WTC11 (cell line): ENCODE measurements around the gene EIF2B5. TPM values are rescaled to one million over a fixed set of nuclear protein-coding genes. Genes with fewer than 3 reads are reported as not detected.

Experiments
- ATAC-seq: fragments of 200-7000 bp; cut with Tn5 transposase; 2 replicates; pipeline ENCODE4 v1.10.0; 2021; ENCODE audit warnings: mild to moderate bottlenecking, moderate library complexity
- CTCF ChIA-PET: fragments of 300-600 bp; sonication (Branson Sonifier 250); formaldehyde crosslinking; loops from one replicate; lab custom pipeline; 2021; ENCODE audit warnings: antibody characterized with exemption; lab: Charles Lee
- POLR2A ChIA-PET: fragments of 350-600 bp; sonication (Branson Sonifier 250); formaldehyde crosslinking; loops from one replicate; lab custom pipeline; 2021; ENCODE audit warnings: antibody characterized with exemption; lab: Charles Lee
- DNase-seq: peaks from one replicate; pipeline ENCODE4 v3.0.0; 2021; ENCODE audit warnings: low spot score
- H3K27ac Mint-ChIP-seq: 2 replicates; pipeline ENCODE4 v1.8.0; 2021; ENCODE audit warnings: mixed read lengths
- H3K27me3 Mint-ChIP-seq: 2 replicates; pipeline ENCODE4 v1.8.0; 2021; ENCODE audit warnings: low read depth, mild to moderate bottlenecking, moderate library complexity, mixed read lengths
- H3K36me3 Mint-ChIP-seq: 2 replicates; pipeline ENCODE4 v1.8.0; 2021; ENCODE audit warnings: mixed read lengths
- H3K4me1 Mint-ChIP-seq: 2 replicates; pipeline ENCODE4 v1.8.0; 2022; ENCODE audit warnings: mixed read lengths
- H3K4me3 Mint-ChIP-seq: 2 replicates; pipeline ENCODE4 v1.8.0; 2021; ENCODE audit warnings: mild to moderate bottlenecking, moderate library complexity, mixed read lengths
- H3K9me3 Mint-ChIP-seq: 2 replicates; pipeline ENCODE4 v1.8.0; 2021; ENCODE audit warnings: mixed read lengths
- FOXP1 ChIP-seq: sonication (generic); formaldehyde crosslinking; IDR thresholded peaks from 2 replicates; pipeline ENCODE4 v1.8.0; 2022; ENCODE audit warnings: missing genetic modification reagents, mild to moderate bottlenecking, moderate library complexity, borderline replicate concordance
- GABPB1 ChIP-seq: sonication (generic); formaldehyde crosslinking; IDR thresholded peaks from 2 replicates; pipeline ENCODE4 v1.8.1; 2023; ENCODE audit warnings: mild to moderate bottlenecking, missing genetic modification reagents
- HMGA2 ChIP-seq: fragments of 250-450 bp; sonication (Bioruptor Pico); IDR thresholded peaks from 2 replicates; pipeline ENCODE4 v1.4.0; 2021; ENCODE audit warnings: mild to moderate bottlenecking, moderate library complexity
- JAZF1 ChIP-seq: fragments of 250-450 bp; sonication (Bioruptor Pico); IDR thresholded peaks from 2 replicates; pipeline ENCODE4 v1.9.0; 2021; ENCODE audit warnings: moderate library complexity, mild to moderate bottlenecking, inconsistent platforms
- JUN ChIP-seq: sonication (generic); formaldehyde crosslinking; IDR thresholded peaks from 2 replicates; pipeline ENCODE4 v1.8.0; 2023; ENCODE audit warnings: mild to moderate bottlenecking, missing genetic modification reagents
- MXD4 ChIP-seq: fragments of 250-450 bp; sonication (Bioruptor Pico); IDR thresholded peaks from 2 replicates; pipeline ENCODE4 v1.8.0; 2021; ENCODE audit warnings: mild to moderate bottlenecking, moderate library complexity, borderline replicate concordance
- RORB ChIP-seq: fragments of 250-450 bp; sonication (Bioruptor Pico); IDR thresholded peaks from 2 replicates; pipeline ENCODE4 v1.9.0; 2021; ENCODE audit warnings: mild to moderate bottlenecking
- SOX15 ChIP-seq: fragments of 250-450 bp; sonication (Bioruptor Pico); IDR thresholded peaks from 2 replicates; pipeline ENCODE4 v1.9.0; 2021; ENCODE audit warnings: mild to moderate bottlenecking
- TEAD1 ChIP-seq: sonication (generic); formaldehyde crosslinking; IDR thresholded peaks from 2 replicates; pipeline ENCODE4 v1.8.0; 2022; ENCODE audit warnings: mild to moderate bottlenecking, missing genetic modification reagents
- TP53 ChIP-seq: sonication (generic); formaldehyde crosslinking; IDR thresholded peaks from 2 replicates; pipeline ENCODE4 v1.8.1; 2023; ENCODE audit warnings: mild to moderate bottlenecking, missing genetic modification reagents
- ZBTB21 ChIP-seq: sonication (generic); formaldehyde crosslinking; IDR thresholded peaks from 2 replicates; pipeline ENCODE4 v1.8.1; 2023; ENCODE audit warnings: mild to moderate bottlenecking, missing genetic modification reagents, borderline replicate concordance
- total RNA-seq: library from RNA; stranded (reverse); gene quantifications from 3 replicates; pipeline ENCODE4 v1.2.3, GENCODE V29; 2021
- TF ChIP-seq, protein P1 (sequence below): sonication (generic); formaldehyde crosslinking; IDR thresholded peaks from 2 replicates; pipeline ENCODE4 v1.8.1; 2023; ENCODE audit warnings: mild to moderate bottlenecking, moderate library complexity, missing genetic modification reagents
- TF ChIP-seq, protein P2 (sequence below): sonication (generic); formaldehyde crosslinking; IDR thresholded peaks from 2 replicates; pipeline ENCODE4 v1.8.0; 2022; ENCODE audit warnings: mild to moderate bottlenecking, missing genetic modification reagents
- TF ChIP-seq, protein P3 (sequence below): sonication (generic); formaldehyde crosslinking; IDR thresholded peaks from 2 replicates; pipeline ENCODE4 v1.8.1; 2023; ENCODE audit warnings: mild to moderate bottlenecking, missing genetic modification reagents
- TF ChIP-seq, protein P4 (sequence below): sonication (generic); formaldehyde crosslinking; IDR thresholded peaks from 2 replicates; pipeline ENCODE4 v1.8.1; 2023; ENCODE audit warnings: mild to moderate bottlenecking, missing genetic modification reagents, moderate library complexity
- TF ChIP-seq, protein P5 (sequence below): sonication (generic); formaldehyde crosslinking; IDR thresholded peaks from 2 replicates; pipeline ENCODE4 v1.8.0; 2022; ENCODE audit warnings: missing genetic modification reagents
- TF ChIP-seq, protein P6 (sequence below): sonication (generic); formaldehyde crosslinking; IDR thresholded peaks from 2 replicates; pipeline ENCODE4 v1.8.1; 2022; ENCODE audit warnings: mild to moderate bottlenecking, missing genetic modification reagents, moderate library complexity, borderline replicate concordance

Gene EIF2B5
- total RNA-seq, 1 experiment from 2014 or later = 42.3 TPM

DNA sequence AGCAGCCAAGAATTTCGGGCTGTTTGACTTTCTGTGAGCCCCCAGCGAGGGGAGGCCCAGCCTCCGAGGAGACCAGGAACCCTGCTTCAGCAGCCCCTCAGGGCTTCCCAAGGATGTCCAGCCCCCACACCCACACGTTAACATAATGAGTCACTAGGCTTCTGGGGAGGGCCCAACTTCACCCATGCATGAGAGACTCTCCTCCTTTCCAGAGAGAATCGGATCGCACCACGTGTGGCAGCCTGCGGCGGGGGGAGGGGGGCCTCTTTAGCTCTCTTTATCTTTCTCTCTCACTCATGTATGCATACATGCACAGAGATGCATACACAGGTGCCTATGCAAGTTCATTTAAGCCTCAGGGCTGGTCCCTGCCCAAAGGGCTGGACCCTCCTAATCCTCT is 36.4 kb downstream of the EIF2B5 start:
- H3K4me3 Mint-ChIP-seq = no peak overlapping the region
- no peaks in the 10 kb centered on the region for H3K9me3 Mint-ChIP-seq
- ATAC-seq = no peak
- H3K27me3 Mint-ChIP-seq = no peaks in the 10 kb centered on the region
- TF ChIP-seq, protein P1, sequence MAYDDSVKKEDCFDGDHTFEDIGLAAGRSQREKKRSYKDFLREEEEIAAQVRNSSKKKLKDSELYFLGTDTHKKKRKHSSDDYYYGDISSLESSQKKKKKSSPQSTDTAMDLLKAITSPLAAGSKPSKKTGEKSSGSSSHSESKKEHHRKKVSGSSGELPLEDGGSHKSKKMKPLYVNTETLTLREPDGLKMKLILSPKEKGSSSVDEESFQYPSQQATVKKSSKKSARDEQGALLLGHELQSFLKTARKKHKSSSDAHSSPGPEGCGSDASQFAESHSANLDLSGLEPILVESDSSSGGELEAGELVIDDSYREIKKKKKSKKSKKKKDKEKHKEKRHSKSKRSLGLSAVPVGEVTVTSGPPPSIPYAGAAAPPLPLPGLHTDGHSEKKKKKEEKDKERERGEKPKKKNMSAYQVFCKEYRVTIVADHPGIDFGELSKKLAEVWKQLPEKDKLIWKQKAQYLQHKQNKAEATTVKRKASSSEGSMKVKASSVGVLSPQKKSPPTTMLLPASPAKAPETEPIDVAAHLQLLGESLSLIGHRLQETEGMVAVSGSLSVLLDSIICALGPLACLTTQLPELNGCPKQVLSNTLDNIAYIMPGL = no peak
- TF ChIP-seq JUN (CRISPR knock-in tag) (no peak), HMGA2 (no peak), FOXP1 (CRISPR knock-in tag) (no peak), MXD4 (no peak), TEAD1 (CRISPR knock-in tag) (no peak), RORB (no peak), GABPB1 (CRISPR knock-in tag) (no peak), JAZF1 (CRISPR knock-in tag) (no peak), SOX15 (no peak), ZBTB21 (CRISPR knock-in tag) (no peak), TP53 (CRISPR knock-in tag) (no peak)
- TF ChIP-seq, protein P2, sequence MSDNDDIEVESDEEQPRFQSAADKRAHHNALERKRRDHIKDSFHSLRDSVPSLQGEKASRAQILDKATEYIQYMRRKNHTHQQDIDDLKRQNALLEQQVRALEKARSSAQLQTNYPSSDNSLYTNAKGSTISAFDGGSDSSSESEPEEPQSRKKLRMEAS (CRISPR knock-in tag) = no peak
- TF ChIP-seq, protein P3, sequence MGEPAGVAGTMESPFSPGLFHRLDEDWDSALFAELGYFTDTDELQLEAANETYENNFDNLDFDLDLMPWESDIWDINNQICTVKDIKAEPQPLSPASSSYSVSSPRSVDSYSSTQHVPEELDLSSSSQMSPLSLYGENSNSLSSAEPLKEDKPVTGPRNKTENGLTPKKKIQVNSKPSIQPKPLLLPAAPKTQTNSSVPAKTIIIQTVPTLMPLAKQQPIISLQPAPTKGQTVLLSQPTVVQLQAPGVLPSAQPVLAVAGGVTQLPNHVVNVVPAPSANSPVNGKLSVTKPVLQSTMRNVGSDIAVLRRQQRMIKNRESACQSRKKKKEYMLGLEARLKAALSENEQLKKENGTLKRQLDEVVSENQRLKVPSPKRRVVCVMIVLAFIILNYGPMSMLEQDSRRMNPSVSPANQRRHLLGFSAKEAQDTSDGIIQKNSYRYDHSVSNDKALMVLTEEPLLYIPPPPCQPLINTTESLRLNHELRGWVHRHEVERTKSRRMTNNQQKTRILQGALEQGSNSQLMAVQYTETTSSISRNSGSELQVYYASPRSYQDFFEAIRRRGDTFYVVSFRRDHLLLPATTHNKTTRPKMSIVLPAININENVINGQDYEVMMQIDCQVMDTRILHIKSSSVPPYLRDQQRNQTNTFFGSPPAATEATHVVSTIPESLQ (CRISPR knock-in tag) = no peak
- TF ChIP-seq, protein P4, sequence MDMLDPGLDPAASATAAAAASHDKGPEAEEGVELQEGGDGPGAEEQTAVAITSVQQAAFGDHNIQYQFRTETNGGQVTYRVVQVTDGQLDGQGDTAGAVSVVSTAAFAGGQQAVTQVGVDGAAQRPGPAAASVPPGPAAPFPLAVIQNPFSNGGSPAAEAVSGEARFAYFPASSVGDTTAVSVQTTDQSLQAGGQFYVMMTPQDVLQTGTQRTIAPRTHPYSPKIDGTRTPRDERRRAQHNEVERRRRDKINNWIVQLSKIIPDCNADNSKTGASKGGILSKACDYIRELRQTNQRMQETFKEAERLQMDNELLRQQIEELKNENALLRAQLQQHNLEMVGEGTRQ (CRISPR knock-in tag) = no peak
- TF ChIP-seq, protein P5, sequence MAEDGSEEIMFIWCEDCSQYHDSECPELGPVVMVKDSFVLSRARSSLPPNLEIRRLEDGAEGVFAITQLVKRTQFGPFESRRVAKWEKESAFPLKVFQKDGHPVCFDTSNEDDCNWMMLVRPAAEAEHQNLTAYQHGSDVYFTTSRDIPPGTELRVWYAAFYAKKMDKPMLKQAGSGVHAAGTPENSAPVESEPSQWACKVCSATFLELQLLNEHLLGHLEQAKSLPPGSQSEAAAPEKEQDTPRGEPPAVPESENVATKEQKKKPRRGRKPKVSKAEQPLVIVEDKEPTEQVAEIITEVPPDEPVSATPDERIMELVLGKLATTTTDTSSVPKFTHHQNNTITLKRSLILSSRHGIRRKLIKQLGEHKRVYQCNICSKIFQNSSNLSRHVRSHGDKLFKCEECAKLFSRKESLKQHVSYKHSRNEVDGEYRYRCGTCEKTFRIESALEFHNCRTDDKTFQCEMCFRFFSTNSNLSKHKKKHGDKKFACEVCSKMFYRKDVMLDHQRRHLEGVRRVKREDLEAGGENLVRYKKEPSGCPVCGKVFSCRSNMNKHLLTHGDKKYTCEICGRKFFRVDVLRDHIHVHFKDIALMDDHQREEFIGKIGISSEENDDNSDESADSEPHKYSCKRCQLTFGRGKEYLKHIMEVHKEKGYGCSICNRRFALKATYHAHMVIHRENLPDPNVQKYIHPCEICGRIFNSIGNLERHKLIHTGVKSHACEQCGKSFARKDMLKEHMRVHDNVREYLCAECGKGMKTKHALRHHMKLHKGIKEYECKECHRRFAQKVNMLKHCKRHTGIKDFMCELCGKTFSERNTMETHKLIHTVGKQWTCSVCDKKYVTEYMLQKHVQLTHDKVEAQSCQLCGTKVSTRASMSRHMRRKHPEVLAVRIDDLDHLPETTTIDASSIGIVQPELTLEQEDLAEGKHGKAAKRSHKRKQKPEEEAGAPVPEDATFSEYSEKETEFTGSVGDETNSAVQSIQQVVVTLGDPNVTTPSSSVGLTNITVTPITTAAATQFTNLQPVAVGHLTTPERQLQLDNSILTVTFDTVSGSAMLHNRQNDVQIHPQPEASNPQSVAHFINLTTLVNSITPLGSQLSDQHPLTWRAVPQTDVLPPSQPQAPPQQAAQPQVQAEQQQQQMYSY (CRISPR knock-in tag) = no peak
- TF ChIP-seq, protein P6, sequence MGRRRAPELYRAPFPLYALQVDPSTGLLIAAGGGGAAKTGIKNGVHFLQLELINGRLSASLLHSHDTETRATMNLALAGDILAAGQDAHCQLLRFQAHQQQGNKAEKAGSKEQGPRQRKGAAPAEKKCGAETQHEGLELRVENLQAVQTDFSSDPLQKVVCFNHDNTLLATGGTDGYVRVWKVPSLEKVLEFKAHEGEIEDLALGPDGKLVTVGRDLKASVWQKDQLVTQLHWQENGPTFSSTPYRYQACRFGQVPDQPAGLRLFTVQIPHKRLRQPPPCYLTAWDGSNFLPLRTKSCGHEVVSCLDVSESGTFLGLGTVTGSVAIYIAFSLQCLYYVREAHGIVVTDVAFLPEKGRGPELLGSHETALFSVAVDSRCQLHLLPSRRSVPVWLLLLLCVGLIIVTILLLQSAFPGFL (CRISPR knock-in tag) = no peak
- peaks cover 28% of the 10 kb centered on the region for H3K36me3 Mint-ChIP-seq
- peaks cover 14% of the 10 kb centered on the region for H3K4me1 Mint-ChIP-seq
- H3K27ac Mint-ChIP-seq = peak overlapping the region; percentile 78
- ChIA-PET POLR2A (no interaction called here), CTCF (interaction anchor here (1.5 kb wide), 1 partner anchor 118 kb away, joined by 3 read pairs; no protein-coding TSS in a partner anchor)
- DNase-seq = no peak
